ENCODE results near the gene RP2.

RP2 gene

DNA sequence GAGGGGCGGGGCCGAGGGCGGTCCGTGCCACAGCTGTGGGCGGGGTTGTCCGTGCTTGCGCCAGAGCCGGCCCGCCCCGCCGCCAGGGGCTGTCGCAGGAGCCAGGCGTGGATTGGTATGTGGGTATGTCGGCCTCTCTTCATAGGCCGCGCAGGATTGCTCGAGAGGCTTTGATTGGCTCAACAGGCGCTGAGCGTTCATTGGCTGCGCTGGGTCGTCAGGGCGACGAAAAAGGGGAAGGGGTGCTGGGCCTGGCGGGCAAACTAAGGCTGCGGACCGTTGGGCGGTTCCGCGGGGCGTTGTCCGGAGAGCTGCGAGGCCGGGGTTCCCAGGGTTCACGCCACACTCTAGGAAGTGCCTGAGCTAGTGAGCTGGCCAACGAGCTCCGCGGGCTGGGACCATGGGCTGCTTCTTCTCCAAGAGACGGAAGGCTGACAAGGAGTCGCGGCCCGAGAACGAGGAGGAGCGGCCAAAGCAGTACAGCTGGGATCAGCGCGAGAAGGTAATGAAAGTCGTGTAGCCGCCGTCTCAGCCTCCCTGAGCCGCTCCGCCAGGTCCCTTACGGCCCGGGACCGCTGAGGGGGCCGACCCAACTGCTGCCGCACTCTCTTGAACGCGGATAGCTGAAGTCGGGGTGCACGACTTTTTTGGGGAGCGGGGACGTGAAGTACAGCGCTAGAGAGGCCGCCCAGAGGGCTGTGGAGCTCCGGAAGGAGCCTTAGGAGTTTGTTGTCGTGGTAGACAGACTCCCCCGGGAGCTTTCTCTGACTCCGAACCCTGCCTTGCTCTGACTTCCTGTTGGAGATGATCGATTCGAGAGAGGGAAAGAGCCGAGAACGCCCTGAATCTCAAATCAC lies at the start of gene RP2:
RP2 (plus strand) TSS at position 343 of the 857 bp plus-strand sequence; CDS start at position 401, 58 bp downstream.
- peak; percentile 88 for DNase-seq

DNA sequence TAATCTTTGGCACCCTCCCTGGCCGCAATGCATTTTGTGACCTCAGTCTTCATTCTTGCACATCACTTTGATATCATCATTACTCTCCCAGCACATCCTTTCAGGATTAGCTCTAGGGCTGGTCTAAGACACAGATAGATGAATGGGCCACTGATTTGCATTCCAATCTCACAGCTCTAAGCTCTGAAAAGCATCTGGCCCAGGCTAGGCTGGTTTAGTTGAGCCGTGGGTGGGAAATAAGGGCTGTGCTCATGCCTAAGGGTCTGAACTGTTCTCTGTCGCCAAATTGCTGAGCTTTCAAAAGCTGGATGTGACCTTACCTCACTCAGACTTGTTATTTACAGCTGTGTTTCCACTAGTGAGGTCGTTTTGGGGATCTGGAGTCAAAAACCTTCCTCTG lies 47.9 kb upstream of the RP2 start:
- DNase-seq = no peak

DNA sequence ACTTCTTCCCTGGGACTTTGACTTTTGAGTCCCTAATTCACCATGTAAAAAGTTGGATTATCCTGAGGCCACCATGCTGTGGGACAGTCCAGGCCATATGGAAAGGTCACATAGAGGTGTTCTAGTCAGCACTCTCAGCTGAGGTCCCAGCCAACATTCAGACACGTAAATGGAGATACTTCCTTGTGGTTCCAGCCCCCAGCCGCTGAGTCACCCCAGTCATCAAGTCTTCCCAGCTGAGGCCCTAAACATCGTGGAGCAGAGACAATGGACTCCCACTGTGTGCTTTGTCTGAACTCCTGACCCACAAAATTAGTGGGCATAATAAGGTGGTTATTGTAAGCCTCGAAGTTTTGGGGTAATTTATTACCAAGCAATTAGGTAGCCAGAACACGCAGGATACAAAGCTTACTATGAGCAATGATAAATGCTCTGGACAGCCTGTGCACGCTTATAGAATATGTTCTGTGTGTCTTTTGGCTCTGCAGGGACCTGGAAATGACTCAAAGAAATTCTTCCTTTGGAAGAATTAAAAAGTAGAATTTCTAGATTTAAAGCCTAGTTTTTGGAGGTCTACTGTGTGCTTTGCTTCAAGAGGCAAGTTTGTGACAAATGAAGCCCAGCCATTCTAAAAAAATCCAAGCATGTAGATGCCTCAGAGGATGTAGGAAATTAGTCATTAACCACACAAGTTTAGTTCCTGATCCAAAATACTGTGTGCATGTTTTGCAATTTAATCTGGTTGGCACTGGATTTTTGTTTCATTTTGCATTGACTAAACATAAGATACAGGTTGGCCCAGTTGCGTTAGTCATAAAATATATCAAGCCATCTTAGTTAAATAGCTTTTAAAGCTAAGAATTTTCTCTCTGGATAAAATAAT lies 44.7 kb upstream of the RP2 start:
- peak; percentile 34 for DNase-seq

DNA sequence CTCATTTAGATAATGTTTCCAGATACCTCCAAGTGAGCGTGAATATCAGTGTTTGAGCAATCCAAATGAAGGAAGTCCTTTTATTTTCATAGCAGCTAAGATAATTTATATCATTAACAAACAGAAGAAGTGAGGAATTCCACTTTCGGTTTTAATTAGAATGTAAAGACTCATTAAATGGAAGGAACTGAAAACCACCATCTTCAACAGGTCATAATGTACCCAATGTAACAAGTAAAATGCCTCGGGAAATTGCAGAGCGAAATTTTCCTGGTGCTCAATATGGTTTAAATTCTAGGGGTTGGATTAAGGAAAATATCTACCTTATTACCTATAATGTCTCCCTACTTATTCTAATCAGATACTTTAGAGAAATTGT lies 44.0 kb upstream of the RP2 start:
- no peak for DNase-seq

DNA sequence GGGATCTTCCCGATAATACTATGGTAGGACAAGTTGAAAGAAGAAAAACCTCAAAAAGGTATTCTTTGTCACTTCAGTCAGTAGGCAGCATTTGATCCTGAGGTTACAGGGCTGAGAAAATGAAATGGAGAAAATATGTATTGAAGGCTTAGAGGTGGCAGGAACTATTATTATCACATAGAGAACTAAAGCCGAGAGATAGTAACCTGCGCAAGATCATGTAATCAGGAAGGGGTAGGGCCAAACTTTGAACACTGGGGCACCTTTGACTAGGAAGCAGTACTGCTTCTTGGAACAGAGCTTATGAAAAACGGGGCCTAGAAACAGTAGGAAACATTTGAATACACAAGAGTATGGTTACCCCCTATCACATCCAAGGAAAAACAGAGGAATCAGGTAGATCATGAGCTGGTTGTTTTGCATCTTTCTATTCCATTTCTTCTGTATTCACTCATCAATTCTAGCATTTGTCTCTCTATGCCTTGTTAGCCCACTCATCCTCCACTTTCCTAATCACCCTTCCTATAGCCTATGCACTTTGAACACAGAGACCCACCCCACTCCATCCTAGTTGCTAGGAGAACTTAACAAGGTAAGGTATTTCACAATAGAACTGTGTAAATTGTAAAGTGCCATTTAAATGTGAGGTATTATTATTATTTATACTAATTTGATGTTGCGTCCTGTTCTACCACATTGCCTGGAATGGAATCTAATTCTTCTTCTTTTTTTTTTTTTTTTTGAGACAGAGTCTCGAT lies 43.3 kb upstream of the RP2 start:
- DNase-seq = no peak

DNA sequence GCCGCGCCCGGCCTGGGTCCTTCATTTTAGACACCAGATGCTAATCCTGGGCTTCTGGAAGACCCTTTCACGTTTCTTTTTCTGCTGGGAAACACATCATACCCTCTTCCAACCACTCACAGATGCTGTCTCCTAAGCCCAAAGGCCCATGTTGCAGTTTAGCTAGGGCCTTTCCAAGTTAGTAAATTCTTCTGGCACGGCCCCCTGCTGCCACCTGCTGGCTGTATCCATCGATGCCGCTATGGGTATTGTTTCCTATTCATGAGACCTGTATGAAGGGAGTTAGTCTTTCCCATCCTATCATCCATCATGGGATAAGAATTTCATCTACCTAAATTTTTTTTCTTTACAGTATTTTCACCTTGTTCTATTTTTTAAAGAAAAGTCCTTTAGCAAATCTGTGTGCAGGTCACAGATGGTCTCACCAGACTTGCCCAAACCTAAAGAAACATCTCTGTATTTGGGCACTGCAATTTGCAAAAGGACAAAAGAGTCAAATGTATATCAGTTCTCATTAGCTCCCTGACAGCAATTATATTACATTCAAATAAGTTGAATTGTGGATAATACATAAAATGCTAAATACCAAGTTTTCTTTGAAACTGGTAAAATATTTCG lies 40.2 kb upstream of the RP2 start:
- peak; percentile 81 for DNase-seq

DNA sequence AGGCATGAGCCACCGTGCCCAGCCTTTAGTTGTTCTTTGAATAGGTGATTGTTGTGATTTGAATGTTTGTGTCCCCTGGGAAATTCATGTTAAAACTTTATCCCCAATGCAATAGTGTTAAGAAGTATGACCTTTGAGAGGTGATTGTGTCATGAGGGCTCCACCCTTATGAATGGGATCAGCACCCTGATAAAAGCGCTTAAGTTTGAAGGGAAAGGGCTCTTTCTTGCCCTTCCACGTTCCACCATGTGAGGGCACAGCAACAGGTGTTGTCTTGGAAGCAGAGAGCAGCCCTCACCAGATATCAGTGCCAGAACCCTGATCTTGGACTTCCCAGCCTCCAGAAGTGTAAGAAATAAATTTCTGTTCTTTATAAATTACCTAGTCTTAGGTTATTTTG lies 33.7 kb upstream of the RP2 start:
- no peak for DNase-seq

DNA sequence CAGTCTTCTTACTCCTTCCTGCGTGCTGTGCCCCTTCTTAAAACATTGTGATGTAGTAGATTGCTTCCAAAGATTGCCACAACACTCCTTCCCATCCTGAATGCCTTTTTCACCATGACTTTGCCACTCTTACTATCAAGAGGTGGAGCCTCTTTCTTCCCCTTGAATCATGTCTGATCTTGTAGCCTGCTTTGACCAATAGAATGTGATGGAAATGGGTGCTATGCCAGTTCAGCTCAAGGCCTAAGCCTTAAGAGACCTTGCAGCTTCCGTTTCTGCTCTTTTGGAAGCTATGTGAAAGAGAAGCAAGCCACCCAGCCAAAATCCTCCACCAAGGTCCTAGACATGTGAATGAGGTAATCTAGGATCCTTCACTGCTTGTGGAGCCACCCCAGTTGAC lies 31.6 kb upstream of the RP2 start:
- DNase-seq = no peak

DNA sequence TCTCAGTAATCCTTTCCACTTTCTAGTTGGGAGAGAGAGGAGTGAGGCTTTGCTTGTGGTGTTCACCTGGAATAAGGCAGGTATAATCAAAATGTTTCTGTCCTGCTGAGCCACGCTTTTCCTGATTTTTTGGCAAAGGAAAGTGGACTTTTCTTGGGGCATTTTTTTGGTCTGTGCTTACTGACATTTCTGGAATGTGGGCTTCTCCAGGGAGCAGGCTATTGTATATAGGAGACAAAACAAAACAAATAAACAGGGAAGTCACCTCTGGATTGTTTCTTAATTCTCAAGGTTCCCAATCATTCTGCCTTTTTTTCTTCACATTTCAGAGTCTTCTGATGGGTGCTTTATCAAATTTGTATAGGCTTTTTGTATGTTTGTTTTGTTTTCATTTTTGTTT lies 25.7 kb upstream of the RP2 start:
- no peak for DNase-seq

DNA sequence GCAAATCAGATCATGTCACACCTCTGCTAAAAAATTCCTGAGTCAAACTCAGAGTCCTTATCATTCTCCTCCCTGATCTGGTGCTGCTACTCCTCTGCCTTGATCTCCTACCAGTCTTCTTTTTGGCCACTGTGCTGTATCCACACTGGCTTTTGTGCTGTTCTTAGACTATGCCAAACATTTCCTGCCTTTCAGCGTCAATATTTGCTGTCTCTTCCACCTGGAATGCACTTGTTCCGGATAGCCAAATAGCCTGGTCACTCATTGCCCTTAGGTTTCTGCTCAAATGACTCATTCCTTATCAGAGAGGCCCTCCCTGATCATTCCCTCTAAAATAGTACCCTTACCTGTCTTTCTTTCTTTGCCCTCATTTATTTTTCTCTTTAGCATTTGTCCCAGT lies 24.4 kb upstream of the RP2 start:
- no peak for DNase-seq

DNA sequence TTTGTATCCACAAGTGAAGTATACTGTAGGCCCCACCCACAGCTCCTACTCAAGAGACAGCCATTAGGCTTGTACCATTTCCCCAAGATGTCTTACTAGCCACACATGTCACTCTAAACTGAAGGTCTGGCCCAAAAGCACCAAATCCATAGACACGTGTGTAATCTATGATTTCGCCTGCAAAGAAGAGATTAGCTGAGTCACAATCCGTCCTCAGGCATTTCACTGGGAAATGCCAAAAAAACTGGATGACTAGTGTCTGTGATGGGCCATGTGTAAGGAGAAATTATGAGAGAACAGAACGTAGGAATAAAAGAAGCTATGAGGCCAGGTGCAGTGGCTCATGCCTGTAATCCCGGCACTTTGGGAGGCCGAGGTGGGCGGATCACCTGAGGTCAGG lies 21.9 kb upstream of the RP2 start:
- DNase-seq = no peak

DNA sequence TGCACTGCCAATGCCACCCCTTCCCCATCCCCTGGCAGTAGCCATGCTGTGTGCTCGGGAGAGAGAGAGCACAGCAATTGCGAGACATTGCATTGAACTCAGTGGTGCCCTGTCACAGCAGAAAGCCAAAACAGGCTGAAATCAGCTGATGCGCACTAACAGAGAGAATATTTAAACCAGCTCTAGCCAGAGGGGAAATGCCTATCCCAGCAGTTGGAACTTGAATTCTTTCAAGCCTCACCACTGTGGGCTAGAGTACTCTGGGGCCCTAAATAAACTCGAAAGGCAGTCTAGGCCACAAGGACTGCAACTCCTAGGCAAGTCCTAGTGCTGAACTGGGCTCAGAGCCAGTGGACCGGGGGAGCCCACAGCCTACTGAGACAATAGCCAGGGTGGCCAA lies 17.7 kb upstream of the RP2 start:
- no peak for DNase-seq

DNA sequence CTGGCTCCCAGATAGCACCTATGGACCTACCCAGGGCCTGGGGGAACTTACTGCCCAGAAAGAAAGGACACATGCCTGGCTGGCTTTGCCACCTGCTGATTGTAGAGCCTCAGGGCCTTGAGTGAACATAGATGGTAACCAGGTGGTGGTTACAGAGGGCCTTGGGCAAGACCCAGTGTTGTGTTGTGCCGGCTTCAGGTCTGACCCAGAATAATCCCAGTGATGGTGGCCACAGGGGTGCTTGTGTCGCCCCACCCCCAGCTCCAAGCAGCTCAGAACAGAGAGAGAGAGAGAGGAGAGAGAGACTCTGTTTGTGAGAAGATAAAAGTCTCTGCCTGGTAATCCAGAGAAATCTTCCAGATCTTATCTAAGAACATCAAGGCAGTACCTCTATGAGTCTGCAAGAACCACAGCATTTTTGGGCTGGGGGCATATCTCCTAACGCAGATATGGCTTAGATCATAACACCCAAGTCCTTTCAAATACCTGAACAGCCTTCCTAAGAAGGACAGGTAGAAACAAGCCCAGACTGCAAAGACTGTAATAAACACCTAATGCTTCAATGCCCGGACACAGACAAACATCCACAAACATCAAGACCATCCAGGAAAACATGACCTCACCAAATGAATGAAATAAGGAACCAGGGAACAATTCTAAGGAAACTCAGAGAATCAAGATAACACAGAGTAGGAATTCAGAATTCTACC lies 16.3 kb upstream of the RP2 start:
- no peak for DNase-seq

DNA sequence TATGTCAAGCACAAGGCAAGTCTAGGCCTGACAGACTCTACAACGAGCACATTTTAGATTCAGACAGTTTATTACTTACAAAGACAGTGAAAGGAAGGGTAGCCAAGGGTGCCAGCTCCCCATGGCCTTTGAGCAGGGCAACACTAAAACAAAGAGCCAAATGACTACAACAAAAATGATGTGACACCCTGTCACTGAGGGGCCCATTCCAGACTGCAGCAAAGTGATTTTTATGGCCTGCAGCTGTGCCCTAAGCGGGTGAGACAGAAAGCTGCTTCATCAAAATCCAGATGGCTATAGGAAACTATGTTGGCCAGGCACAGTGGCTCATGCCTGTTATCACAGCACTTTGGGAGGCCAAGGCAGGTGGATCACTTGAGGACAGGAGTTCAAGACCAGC lies 13.4 kb upstream of the RP2 start:
- DNase-seq = no peak

DNA sequence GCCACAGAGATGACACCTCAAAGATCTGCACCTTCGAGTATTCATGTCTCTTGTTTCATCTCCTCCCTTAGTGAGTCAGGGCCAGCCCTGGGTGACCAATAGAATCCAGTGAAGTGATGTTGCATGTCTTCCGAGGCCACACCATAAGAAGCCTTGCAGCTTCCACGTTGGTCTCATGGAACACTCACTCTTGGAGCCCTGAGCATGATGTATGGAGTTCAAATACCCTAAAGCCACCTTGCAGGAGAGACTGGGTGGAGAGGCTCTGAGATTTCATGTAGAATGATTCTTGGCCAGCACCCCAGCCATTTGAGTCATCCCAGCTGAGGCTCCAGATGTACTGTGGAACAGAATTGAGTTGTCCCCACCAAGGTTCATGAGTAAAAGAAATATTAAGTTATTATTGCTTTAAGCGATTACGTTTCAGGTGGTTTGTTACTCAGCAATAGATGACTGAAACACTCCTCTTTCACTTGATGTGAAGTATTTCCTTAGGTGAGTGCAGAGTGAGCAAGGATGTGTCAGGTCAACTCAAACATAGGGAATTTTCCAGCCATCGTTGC lies 5.0 kb upstream of the RP2 start:
- DNase-seq = peak; percentile 8

DNA sequence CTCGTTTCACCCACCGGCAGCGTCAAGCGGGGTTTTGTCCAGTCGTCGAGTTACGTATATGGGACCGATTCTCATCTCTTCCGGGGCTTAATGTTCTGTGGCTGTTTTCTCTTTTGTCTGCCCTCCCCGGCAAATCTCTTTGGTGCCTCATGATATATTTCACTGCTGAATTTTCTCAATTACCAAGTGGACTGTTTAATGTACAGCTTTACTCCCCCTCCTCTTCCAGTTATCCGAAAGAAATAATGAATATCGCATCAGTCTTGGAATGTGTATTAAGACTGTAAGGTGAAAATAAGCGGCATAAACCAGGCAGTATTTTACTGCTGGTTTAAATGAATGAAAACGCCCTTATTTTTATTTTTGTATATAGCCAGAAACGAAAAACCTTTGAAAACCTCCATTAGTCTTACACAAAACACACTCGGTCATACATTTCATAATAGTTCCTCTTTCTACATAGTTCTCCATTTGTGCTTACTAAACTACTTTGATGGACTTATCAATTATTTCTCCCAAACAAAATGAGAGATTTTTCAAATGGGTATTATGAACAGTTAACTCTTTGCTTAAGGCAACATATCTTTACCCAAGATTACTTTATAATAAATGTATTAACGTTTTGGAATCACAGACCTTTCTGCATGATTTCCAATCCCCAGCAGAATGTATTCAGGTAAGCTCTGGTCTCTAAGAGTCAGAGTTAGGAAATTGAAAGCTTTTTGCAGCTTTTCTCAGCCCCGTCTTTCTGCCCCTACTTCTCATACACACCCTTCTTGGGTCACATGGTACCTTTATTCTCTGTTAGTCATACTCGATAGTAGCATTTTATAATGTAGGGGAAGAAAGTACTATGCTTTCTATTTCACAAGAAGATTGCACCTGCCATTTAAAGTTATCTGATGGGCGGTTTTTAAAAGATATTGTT lies 979 bp downstream of the RP2 start:
- DNase-seq = peak; percentile 5

DNA sequence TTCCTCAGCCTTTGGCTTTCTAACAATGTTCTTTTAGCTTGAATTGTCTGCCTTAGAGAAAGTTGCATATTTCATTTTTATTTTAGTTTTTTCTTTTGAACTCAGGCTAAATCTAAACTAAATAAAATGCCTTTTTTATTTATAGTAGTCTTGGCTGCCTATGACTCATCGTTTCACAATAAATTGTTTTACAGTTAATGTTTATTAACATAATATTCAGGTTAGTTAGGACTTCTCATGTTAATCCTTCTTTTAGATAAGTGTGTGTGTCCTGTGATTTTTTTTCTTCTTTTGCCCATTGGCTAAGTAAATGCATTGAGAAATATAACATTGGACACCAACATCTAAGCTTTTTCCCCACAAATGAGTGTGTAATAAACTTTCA lies 1.6 kb downstream of the RP2 start:
- DNase-seq = no peak

DNA sequence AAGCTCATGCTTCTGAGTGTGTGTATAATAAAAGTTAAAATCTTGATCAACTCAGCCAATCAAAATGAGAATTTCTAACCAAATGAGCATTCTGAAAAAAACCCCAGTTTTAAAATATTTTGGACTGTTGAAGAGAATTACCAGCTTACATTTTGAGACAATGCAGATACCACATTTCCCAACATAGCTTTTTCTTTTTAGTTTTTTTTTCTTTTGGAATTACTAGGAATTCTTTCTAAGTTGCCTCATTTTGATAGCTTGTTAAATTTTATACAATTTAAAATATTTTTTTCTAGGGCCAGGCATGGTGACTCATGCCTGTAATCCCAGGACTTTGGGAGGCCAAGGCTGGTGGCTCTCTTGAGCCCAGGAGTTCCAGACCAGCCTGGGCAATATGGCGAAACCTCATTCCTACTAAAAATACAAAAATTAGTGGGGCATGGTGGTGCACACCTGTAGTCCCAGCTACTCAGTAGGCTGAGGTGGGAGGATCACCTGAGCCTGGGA lies 2.2 kb downstream of the RP2 start:
- DNase-seq = no peak

DNA sequence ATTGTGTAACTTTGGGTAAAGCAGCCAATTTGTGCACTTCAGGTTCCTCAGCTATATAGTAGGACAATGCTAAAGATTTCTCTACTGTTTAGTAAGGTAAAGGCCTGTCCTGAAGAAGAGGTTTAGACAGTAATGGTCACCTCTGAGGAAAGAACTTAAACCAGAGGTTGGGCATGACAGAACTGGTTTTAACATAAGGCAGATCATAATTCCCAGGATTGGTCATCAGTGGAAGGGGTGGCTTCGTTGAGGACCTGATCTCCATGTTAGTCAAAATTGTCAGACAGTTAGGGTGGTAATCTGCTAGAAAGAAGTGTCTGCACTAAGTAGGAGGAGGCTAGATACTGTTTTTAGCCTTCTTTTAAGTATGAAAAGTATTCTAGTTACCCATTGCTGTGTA lies 4.1 kb downstream of the RP2 start:
- DNase-seq = no peak

DNA sequence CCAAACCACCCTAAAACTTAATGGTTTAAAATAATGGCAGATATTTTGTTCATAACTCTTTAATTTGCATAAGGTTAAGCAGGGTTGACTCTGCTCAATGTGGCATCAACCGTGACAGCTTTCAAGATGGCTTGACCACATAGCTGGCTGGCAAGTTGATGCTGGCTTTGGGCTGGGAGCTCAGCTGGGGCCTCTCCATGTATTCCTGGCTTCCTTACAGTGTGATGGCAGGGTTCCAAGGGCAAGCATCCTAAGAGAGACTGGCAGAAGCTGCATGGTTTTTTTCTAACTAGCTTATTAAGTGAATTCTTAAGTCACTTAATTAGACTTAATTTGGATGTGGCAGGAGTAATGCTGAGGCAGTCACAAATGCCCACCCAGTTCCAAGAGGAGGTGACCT lies 4.5 kb downstream of the RP2 start:
- DNase-seq = no peak

DNA sequence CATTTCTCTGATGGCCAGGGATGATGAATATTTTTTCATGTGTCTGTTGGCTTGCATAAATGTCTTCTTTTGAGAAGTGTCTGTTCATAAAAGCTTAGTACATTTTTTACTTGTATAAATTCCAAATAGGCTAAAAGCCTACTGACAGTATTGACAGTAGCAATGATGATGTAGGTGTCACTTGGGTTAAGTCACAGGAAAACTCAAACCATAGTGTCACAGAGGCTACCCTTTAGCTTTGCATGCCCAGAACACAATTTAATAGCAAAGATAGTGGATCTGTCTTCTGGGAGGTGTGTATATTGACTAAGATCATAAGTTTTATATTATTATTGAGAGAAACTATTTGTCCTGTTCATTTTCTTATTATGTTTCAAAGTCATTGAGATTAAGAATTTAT lies 8.1 kb downstream of the RP2 start:
- no peak for DNase-seq
